ENCODE results near the gene POTEE.
"Not testable (repeated sequence)": the region's sequence is repeated elsewhere in the genome, so short reads cannot be mapped to it uniquely, and the experiment has no call there.

POTEE gene

GRCh38 chr2:131209030-131209772 is at the start of gene POTEE:
POTEE (plus strand) TSS chr2:131209536; CDS start chr2:131218403, 8,867 bp downstream.
- ATAC-seq: peak; percentile 16
- H3K4me3 Mint-ChIP-seq, H3K27ac Mint-ChIP-seq: not testable (repeated sequence)

GRCh38 chr2:131165562-131165961 is 43.8 kb upstream of the POTEE start:
- not testable (repeated sequence) for ATAC-seq; H3K4me3 Mint-ChIP-seq; H3K36me3 Mint-ChIP-seq; H3K27ac Mint-ChIP-seq; H3K9me3 Mint-ChIP-seq; H3K4me1 Mint-ChIP-seq; DNase-seq (ENCODE audit: low spot score in 2 of 2)

More at GRCh38 chr2:131209030-131209772, at the start of gene POTEE:
- H3K9me3 Mint-ChIP-seq; H3K4me1 Mint-ChIP-seq; DNase-seq (ENCODE audit: low spot score in 2 of 2); H3K36me3 Mint-ChIP-seq: not testable (repeated sequence)

GRCh38 chr2:131168538-131168937 is 40.8 kb upstream of the POTEE start:
- Mint-ChIP-seq H3K4me3 (no peak overlapping the region), H3K36me3 (no peaks in the 10 kb centered on the region), H3K9me3 (no peaks in the 10 kb centered on the region), H3K4me1 (no peaks in the 10 kb centered on the region), H3K27ac (no peak overlapping the region)
- DNase-seq (ENCODE audit: low spot score in 2 of 2) (no peak), ATAC-seq (no peak)

- H3K9me3 Mint-ChIP-seq; ATAC-seq; DNase-seq (ENCODE audit: low spot score in 2 of 2); H3K36me3 Mint-ChIP-seq; H3K27ac Mint-ChIP-seq; H3K4me1 Mint-ChIP-seq; H3K4me3 Mint-ChIP-seq: not testable (repeated sequence)
Observed at GRCh38 chr2:131178050-131178449, 31.3 kb upstream of the POTEE start.

GRCh38 chr2:131178721-131179418 is 30.5 kb upstream of the POTEE start:
- not testable (repeated sequence) for H3K4me1 Mint-ChIP-seq; H3K27ac Mint-ChIP-seq; DNase-seq (ENCODE audit: low spot score in 2 of 2); H3K4me3 Mint-ChIP-seq; ATAC-seq; H3K36me3 Mint-ChIP-seq; H3K9me3 Mint-ChIP-seq

- not testable (repeated sequence) for H3K4me1 Mint-ChIP-seq; DNase-seq (ENCODE audit: low spot score in 2 of 2); H3K27ac Mint-ChIP-seq; H3K9me3 Mint-ChIP-seq; H3K4me3 Mint-ChIP-seq; H3K36me3 Mint-ChIP-seq; ATAC-seq
Observed at GRCh38 chr2:131181451-131181850, 27.9 kb upstream of the POTEE start.

- not testable (repeated sequence) for H3K36me3 Mint-ChIP-seq; H3K4me1 Mint-ChIP-seq; H3K27ac Mint-ChIP-seq; ATAC-seq; DNase-seq (ENCODE audit: low spot score in 2 of 2); H3K9me3 Mint-ChIP-seq; H3K4me3 Mint-ChIP-seq
Observed at GRCh38 chr2:131193421-131193820, 15.9 kb upstream of the POTEE start.

GRCh38 chr2:131196186-131196585 is 13.2 kb upstream of the POTEE start:
- not testable (repeated sequence) for ATAC-seq; H3K27ac Mint-ChIP-seq; H3K4me1 Mint-ChIP-seq; H3K9me3 Mint-ChIP-seq; H3K36me3 Mint-ChIP-seq; H3K4me3 Mint-ChIP-seq; DNase-seq (ENCODE audit: low spot score in 2 of 2)

GRCh38 chr2:131201098-131201497 is 8.2 kb upstream of the POTEE start:
- no peak for ATAC-seq

GRCh38 chr2:131207839-131208238 is 1.5 kb upstream of the POTEE start:
- H3K36me3 Mint-ChIP-seq; DNase-seq (ENCODE audit: low spot score in 2 of 2); H3K9me3 Mint-ChIP-seq; ATAC-seq; H3K27ac Mint-ChIP-seq; H3K4me1 Mint-ChIP-seq; H3K4me3 Mint-ChIP-seq: not testable (repeated sequence)

More at GRCh38 chr2:131201098-131201497, 8.2 kb upstream of the POTEE start:
- no peak for DNase-seq (ENCODE audit: low spot score in 2 of 2)
- Mint-ChIP-seq H3K4me1 (no peaks in the 10 kb centered on the region), H3K27ac (no peak overlapping the region), H3K36me3 (no peaks in the 10 kb centered on the region), H3K4me3 (no peak overlapping the region), H3K9me3 (no peaks in the 10 kb centered on the region)

- not testable (repeated sequence) for H3K4me3 Mint-ChIP-seq; DNase-seq (ENCODE audit: low spot score in 2 of 2); H3K27ac Mint-ChIP-seq; ATAC-seq; H3K9me3 Mint-ChIP-seq; H3K4me1 Mint-ChIP-seq; H3K36me3 Mint-ChIP-seq
Observed at GRCh38 chr2:131209773-131210104, 403 bp downstream of the POTEE start.

- not testable (repeated sequence) for DNase-seq (ENCODE audit: low spot score in 2 of 2); H3K36me3 Mint-ChIP-seq; H3K4me1 Mint-ChIP-seq; H3K9me3 Mint-ChIP-seq; H3K4me3 Mint-ChIP-seq; H3K27ac Mint-ChIP-seq
- ATAC-seq: peak; percentile 36
Observed at GRCh38 chr2:131210434-131211211, 1.3 kb downstream of the POTEE start.

GRCh38 chr2:131217238-131217986 is 8.1 kb downstream of the POTEE start:
- H3K4me1 Mint-ChIP-seq; H3K27ac Mint-ChIP-seq; H3K4me3 Mint-ChIP-seq; ATAC-seq; H3K9me3 Mint-ChIP-seq; DNase-seq (ENCODE audit: low spot score in 2 of 2); H3K36me3 Mint-ChIP-seq: not testable (repeated sequence)

- not testable (repeated sequence) for H3K36me3 Mint-ChIP-seq; H3K27ac Mint-ChIP-seq; H3K4me3 Mint-ChIP-seq; DNase-seq (ENCODE audit: low spot score in 2 of 2); H3K4me1 Mint-ChIP-seq; ATAC-seq; H3K9me3 Mint-ChIP-seq
Observed at GRCh38 chr2:131235543-131236449, 26.5 kb downstream of the POTEE start.

All from stimulated activated effector memory CD8-positive, alpha-beta T cell treated with anti-CD3 and anti-CD28 coated beads, Interleukin-12 subunit alpha, Interleukin-12 subunit beta, amount 100 ng/mL, for 72 hours (primary cell).